NCI-H1048 (cell line): ENCODE data around the gene CMTM8.
"Not testable (repeated sequence)": the region's sequence is repeated elsewhere in the genome, so short reads cannot be mapped to it uniquely, and the experiment has no call there.

Experiments
- DNase-seq: peaks from one replicate; lab custom pipeline; 2025; lab: John Stamatoyannopoulos, UW

The CMTM8 gene, protein sequence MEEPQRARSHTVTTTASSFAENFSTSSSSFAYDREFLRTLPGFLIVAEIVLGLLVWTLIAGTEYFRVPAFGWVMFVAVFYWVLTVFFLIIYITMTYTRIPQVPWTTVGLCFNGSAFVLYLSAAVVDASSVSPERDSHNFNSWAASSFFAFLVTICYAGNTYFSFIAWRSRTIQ

DNA sequence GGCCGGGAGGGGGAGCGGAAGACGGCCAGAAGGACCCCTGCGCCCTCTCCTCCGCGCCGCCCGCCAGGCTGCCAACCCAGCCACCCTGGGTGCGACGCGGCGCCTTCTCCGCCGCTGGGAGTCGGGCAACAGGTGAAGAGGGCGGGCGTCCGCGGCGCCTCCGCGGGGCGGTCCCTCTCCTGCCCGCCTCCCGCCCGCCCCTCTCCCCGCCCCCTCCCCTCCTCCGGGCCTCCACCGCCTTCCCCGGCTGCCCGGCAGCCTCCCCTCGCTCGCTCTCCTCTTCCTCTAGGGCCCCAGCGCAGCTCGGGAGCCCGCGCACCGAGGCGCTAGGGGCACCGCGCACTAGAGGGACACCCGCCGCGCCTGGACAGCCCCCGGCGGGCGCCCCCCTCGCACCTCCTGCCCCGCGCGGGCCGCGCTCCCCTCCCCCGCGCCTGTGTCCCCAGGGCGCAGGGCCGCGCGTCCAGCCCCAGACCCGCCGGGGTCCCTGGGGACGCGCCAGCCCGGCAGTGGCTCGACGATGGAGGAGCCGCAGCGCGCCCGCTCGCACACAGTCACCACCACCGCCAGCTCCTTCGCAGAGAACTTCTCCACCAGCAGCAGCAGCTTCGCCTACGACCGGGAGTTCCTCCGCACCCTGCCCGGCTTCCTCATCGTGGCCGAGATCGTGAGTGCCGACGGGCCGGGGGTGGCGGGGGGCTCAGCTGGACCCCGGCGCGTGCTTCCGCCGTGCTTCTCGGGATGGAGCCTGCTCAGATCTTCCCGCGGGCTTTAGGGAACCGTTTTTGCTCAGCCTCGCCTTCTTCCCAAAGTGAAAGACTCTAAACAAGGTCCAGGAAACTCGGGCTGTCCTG, at the start of gene CMTM8:
TSS of gene CMTM8 (plus strand) at position 228 of the 854 bp plus-strand sequence. CDS start at position 521, 293 bp downstream.
- DNase-seq = peak; percentile 15

DNA sequence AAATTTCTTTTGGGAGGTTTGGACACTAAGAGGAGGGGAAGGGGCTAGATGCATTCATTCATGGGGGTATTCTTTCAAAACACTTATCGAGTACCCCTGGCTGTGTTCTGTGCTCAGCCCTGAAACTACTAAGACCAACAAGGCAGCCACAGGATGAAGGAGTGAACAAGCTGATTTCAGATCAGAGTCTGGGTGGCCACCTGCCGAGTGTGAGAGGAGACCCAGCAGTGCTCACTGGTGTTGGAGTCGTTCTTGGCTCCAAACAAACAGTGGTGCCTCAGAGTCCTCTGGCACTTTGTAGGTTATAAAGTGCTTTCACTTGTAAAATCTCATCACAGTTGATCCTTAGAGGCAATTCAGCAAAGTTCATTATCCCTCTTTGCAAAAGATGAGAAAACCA, 48.8 kb upstream of the CMTM8 start:
- DNase-seq = no peak

DNA sequence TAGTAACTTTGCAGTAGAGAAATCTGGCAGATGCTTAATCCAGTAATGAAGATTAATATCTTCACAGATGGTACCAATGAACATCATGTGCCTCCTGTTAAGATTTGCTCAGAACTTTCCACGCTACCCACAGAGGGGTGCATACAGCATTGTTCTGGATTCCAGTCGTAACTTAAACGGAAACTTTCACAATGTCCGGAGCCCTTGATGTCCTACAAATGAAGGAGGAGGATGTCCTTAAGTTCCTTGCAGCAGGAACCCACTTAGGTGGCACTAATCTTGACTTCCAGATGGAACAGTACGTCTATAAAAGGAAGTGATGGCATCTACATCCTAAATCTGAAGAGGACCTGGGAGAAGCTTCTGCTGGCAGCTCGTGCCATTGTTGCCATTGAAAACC, 47.9 kb upstream of the CMTM8 start:
- not testable (repeated sequence) for DNase-seq

DNA sequence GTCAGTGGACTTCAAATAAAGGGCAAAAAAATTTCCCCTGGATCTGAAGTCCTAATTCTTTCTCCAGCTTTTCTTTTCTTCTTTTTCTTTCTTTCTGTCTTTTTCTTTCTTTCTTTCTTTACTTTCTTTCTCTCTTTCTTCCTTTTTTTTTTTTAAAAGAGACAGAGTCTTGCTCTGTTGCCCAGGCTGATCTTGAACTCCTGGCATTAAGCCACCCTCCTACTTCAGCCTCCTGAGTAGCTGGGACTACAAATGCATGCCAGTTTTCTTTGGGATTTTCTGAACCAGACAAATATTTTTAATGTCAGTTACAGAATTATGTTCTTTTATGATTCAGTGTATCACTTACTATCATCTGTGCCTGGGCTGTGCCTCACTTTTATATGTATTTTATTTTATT, 45.4 kb upstream of the CMTM8 start:
- DNase-seq = no peak

DNA sequence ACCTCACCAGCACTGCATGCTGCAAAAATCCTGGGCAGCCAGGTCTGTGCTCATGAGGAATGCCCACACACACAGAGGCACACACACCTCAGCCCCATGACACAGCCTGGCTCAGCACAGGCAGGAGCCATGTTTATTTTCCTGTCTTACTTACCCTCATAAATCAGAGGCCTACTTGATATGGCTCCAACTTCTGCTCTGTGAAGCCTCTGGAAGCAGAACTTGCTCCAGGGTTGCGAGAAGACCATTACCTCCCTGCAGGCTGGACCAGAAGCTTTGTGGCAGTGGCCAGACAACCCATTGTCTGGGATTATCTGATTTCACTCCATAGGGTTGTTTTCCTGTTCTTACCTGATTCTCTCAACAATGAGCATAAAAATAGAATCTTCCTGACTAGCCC, 43.8 kb upstream of the CMTM8 start:
- no peak for DNase-seq

DNA sequence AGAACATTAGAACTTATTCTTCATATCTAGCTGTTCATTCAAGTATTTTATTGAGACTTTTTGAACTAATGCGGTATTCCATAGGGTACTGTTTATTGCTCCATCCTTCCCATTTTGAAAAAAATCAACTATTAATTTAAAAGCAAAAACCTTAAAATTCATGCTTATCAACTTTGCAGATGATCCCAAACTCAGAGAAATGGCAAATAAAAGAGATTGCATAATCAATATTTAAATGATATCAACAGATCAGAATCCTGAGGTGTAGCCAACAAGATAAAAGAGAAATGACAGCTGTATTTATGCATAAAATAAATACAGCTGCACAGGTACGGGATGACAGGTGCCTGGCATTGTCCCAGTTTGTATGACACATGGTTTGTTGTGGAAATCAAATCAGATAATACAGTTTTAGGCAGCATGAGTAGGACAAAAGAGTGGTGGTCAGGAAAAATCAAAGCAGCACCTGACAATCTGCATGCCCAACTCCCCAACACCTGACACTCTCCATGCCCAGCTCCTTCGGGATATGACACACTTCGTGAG, 42.4 kb upstream of the CMTM8 start:
- no peak for DNase-seq

DNA sequence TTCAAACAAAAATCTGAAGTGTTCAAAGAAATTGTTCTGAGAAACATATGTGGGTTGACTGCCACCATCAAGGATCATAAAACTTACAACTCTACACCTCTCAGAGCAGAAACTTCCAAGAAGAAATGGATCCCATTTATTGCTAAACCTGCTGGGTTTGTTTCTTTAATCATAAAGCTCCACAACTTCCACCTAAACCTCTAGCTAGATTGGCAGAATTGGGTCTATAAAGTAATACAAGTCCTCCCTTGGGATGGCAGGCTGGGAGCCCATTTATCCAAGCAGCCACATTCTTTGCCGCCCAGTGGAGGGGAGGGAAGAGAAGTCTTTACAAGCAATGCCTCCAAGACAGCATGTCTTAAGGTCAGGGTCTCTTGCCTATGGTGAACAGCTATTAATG, 40.5 kb upstream of the CMTM8 start:
- no peak for DNase-seq

DNA sequence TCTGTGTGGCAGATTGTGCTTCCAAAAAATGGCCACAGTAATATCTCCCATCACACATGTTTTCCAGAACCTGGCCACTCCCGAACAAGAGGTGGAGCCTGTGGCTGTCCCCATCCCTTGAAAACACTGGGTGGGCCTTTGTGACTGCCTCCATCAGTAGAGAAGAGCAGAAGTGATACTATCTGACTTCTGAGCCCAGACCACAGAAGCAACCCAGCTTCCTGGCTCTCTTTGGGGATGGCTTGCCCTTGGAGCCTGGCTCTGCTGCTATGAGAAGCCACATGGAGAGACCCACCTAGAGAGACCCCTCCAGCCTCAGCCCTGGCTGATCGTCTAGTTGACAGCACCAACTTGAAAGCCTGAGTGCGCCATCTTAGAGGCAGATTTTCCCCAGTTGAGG, 39.8 kb upstream of the CMTM8 start:
- no peak for DNase-seq

DNA sequence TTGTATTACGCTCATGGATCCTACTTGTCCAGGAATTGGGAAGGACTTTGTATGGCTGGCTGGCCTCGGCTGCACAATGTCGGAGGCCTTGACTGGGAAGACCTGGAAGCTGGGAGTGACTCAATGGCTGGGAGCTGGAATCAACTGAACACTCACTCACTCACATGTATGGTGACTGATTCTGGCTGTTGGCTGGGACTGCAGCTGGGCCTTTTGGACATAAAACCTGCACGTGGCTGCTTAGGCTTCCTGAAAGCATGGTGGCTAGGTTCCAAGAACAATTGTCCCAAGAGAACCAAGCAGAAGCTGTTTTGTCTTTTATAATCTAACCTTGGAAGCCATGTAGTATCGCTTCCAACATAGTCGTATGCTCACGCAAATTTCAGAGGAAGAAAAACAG, 38.0 kb upstream of the CMTM8 start:
- no peak for DNase-seq

DNA sequence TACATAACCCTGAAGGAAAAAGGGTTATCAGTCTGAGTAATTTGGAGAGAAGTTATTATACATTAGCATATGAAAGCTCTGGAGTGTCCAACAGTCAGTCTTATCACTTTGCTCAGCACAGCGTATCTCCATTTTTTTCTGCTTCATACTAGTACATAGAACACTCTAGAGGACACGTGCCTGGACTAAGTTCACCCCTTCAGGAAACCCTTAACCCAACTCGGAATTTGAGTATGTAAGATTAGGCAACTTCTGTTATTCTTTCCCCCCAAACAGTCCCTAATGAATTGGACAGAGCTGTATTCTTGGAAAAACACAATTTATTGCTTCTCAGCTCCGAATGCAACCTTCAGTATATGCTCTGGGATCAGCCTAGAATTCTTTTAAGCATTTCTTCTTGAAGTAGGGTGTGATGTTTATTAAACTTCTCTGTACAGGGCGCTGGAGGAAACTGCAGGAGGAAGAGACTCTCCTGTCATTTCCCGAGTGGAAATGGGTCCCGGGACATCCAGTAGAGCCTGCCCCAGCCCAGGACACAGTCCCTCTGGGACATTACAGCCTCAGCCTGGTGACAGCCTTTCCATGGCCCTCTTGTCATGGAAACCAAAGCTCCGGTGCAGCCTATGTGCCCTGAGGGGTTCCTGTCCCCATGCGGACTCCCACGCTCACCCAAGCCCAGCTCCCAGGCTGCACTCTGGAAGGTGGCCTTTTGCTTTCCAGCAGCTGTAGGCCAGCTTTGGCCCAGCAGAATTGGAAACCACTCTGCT, 37.3 kb upstream of the CMTM8 start:
- DNase-seq = no peak

DNA sequence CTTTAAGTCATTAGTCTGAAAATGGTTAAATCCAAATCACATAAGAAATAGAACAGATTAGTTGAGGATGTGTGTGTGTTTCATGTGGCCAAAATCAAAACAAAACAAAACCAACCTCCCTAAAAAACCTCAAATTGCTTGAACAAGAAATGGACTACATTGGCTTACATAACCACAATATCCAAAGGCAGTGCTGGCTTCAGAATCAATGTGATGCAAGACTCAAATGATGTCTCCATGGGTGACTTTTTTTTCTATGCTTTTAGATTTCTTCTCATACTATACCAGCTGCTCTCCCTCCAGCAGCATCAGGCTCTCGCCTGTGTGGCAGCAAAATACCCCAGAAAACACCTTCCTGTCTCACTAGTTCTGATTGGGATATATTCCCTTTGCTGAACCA, 36.0 kb upstream of the CMTM8 start:
- no peak for DNase-seq

DNA sequence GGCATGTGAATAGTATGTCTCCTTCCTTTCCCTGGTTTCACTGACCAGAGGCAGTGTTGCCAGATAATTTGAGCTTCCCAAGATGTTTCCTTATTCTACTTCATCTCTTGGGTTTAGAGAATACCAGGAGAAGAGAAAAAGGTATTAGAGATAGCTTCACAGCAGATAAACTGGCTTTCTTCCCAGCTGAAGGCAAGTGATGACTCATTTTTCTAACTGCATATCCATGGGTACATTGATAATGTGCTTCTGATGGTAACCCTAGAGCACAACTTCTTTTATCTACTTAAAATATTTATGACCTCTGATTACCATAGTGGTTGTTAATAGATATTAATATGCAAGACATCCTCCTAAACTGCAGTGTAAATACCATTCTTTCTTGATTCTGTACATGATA, 34.6 kb upstream of the CMTM8 start:
- no peak for DNase-seq

DNA sequence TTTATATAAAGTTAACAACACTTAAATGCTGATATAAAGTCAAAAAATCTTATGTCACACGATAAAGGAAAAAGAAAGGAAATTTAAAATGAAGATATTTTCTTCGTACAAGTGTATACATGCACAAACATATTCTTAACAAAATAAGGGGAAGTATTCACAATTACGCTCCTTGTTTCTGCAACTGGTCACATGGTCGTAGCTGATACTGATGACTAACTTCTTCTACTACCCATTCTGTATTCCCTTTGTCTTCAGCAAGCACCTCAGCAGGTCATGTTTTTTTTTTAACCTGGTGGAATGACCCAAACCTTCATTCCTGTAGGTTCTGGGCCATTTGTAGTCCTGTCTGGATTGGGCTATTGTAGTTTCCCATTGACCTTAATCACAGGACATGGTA, 30.0 kb upstream of the CMTM8 start:
- DNase-seq = no peak

DNA sequence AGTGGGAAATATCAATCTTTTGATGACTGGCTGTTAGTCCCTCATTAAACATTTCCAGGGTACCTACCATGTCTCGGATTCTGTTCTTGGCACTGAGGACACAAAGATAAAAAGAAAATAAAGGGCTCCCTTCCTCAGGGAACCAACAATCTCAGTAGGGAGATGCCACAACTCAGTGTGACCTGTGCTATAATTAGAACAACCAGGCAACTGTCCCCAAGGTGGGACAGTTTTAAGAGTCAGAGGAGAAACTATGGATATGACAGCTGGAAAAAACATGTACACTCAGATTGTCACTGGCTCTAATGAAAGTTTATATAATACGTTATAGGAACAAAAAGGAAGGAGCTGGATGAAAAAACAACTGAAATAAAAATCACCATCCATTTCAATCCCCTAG, 23.3 kb upstream of the CMTM8 start:
- no peak for DNase-seq

DNA sequence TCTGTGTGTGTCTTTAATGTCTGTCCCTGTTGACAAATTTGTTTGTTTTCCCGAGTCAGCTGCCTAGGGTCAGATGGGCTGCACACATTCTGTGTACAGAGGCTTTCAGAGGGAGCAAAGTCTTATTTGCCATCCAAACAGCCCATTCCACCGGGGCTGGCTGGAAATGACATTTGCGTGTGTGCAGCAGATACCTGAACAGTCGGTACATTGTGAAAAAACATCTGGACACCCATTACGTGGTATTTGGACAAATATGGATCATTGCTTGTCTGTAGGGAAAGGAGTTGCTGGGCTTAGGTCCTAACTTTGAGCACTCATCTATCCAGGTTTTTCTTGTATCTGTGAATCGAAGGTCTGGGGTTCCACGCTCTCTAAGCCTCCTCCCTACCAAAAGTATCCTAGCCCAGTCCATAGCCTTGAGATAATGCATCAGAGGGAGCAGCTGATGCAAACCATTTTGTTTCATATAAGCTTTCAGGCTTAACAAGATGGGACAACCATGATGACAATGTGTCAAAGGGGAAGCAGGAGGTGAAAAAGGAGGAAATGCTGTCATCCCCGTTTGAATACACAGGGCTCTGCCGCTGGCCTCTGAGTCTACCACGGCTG, 22.2 kb upstream of the CMTM8 start:
- no peak for DNase-seq

DNA sequence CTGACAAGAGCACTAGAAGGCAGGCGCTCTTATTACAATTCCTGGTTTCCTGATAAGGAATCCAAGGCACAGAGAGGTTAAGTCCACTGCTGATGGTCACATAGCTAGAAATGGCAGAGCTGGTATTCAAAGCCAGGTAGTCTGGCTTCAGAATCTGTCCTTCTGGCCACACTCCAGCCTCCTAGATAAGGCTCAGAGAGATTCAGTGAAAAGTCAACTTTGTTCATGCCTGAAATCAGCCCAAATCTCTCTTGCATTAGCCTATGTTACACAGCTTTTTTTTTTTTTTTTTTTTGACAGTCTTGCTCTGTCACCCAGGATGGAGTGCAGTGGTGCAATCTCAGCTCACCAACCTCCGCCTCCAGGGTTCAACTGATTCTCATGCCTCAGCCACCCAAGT, 21.1 kb upstream of the CMTM8 start:
- no peak for DNase-seq

DNA sequence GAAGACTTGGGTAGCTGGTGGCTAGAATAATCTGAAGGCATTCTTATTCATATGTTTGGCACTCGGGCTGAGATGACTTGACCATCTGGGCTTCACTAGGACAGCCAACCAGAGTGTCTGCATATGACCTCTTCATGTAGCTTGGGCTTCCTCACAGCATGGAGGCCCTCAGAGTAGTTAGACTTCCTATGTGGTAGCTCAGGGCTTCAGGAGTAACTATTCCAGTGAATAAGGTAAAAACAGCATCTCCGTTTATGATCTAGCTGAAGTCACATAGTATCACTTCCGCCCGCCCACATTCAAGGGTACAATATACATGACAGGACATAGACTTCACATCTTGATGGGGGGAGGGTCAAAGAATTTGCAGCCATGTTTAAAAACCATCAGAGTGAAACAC, 18.9 kb upstream of the CMTM8 start:
- no peak for DNase-seq

DNA sequence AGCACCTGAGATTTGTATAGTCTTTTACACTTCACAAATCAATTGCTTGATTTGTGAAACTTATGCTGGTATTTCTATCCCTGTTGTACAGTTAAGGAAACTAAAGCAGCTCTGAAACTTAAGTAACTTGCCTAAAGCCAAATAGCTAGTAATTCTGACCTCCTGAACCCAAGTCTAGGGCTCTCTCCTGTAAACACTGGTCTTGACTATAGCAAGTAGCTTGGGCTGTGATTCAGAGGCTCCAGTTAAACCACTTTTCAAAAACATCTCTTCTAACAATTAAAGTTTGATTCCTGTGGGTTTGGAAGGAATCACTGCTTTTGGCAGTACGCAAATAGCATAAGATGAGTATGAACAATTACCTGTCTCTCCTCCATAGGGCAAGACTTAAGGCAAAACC, 18.5 kb upstream of the CMTM8 start:
- no peak for DNase-seq

DNA sequence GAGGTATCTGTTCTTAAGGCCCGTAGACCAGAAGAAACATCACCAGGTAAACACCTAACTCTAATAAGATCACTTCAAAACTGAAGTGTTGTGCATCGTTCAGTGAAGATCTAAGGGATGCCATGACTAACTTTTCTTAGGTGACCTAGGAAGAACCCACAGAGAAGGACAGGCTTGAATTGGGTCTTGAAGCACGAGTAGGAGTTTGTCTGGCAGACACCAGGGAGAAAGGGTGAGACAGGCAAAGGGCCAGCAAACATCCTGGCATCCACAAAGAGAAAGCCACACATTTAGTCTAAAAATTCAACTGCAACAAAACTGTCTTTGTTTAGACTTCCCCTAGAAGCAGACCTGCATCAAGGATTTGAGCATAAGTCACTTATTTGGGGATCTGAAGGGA, 15.5 kb upstream of the CMTM8 start:
- no peak for DNase-seq

DNA sequence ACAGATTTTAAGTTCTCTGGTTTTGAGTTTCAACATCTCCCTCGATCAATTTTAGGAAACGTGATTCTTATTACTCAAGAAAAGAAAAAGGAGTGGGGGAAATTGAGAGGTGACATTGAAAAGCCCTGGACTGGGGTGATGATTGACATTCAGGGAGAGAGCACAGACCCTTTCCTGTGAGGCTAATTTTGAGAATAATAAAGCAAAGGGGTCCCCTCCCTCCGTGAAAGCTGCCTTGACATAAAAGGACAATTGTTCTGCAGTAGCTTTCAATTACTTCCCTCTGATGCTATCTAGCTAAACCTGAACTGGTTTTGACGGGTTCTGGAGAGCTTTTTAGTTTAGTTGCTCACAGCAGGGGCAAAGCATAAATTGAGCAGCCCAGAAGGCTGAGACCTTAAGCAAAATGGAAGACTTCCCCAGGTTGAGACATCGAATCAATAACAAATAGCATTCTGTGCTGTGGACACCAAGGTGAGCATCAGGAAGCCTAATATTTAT, 14.4 kb upstream of the CMTM8 start:
- no peak for DNase-seq

DNA sequence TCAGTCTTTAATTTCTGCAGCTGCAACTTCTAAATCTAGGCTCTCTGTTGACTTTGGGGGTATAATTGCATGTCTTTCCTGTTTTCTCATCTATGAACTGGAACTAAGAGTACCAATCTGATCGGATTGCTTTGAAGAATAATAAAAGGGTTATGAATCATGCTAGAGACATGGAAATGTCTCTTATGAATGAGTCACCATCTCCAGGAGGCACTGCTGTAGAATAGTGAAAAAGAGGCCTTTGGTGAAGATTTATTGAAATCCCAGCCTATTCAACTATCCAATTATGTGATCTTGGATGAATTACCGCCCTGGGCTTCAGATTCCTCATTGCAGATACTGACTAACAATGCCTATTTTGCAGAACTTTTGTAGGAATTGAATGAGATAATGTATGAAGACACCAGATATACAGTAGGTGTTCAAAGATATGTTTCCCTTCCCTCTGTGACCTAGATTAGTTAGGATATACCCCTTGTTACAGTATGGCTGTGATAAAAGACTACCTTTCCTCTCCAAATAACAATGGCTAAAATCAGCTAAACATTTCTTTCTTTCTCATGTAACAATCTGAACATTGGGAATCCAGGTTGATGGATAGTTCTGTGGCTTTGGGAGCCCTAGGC, 11.5 kb upstream of the CMTM8 start:
- DNase-seq = no peak

DNA sequence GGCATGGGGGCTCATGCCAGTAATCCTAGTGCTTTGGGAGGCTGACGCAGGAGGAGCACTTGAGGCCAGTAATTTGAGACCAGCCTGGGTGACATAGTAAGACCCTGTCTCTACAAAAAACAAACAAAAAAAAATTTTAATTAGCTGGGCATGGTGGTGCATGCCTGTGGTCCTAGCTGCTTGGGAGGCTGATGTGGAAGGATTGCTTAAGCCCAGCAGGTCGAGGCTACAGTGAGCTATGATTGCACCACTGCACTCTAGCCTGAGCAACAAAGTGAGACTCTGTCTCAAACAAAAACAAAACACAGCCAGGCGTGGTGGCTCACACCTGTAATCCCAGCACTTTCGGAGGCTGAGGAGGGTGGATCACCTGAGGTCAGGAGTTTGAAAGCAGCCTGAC, 9.7 kb upstream of the CMTM8 start:
- not testable (repeated sequence) for DNase-seq
